Lung (tissue), 10 donors: Measurements from ENCODE around the gene GGTLC2. TPM values are rescaled to one million over a fixed set of nuclear protein-coding genes. Genes with fewer than 3 reads are reported as not detected.
"Not testable (repeated sequence)": the region's sequence is repeated elsewhere in the genome, so short reads cannot be mapped to it uniquely, and the experiment has no call there.

Source experiments
- ATAC-seq: fragments of 200-7000 bp; cut with Tn5 transposase; one replicate; pipeline ENCODE4 v1.9.1; 2020; ENCODE audit warnings: moderate number of reproducible peaks; ENCODE audit not compliant: insufficient read depth, low FRiP score
- DNase-seq, 3 donors: peaks; one replicate each; pipeline ENCODE4 v3.0.0-alpha.2; 2013 to 2017
- H3K27ac ChIP-seq, 2 donors: one replicate each; pipeline ENCODE4 v1.5.1; 2013; ENCODE audit warnings: mild to moderate bottlenecking in 2 of 2, moderate library complexity in 2 of 2, control low read depth in 1 of 2, inconsistent platforms in 1 of 2, low read depth in 1 of 2, low read length in 1 of 2
- H3K27me3 ChIP-seq, 3 donors: one replicate each; pipeline ENCODE4 v1.5.1; 2013; ENCODE audit warnings: low read length in 2 of 3; ENCODE audit not compliant: control insufficient read depth in 3 of 3, insufficient read depth in 3 of 3
- H3K36me3 ChIP-seq, 4 donors: one replicate each; pipeline ENCODE4 v1.5.1; 2013; ENCODE audit warnings: low read length in 4 of 4, mild to moderate bottlenecking in 1 of 4, moderate library complexity in 1 of 4; ENCODE audit not compliant: control insufficient read depth in 4 of 4, insufficient read depth in 4 of 4
- H3K4me1 ChIP-seq, 5 donors: one replicate each; pipeline ENCODE4 v1.5.1; 2013; ENCODE audit warnings: low read length in 5 of 5, mild to moderate bottlenecking in 2 of 5, moderate library complexity in 1 of 5; ENCODE audit not compliant: control insufficient read depth in 5 of 5, insufficient read depth in 5 of 5
- H3K4me3 ChIP-seq: one replicate; pipeline ENCODE4 v1.5.1; 2013; ENCODE audit warnings: mild to moderate bottlenecking, control low read depth, moderate library complexity
- H3K9ac ChIP-seq, 2 donors: one replicate each; pipeline ENCODE4 v1.5.1; 2013; ENCODE audit warnings: low read length in 2 of 2, control low read depth in 1 of 2; ENCODE audit not compliant: insufficient read depth in 1 of 2
- H3K9me3 ChIP-seq, 4 donors: one replicate each; pipeline ENCODE4 v1.5.1; 2013; ENCODE audit warnings: low read length in 3 of 4, mild to moderate bottlenecking in 1 of 4, moderate library complexity in 1 of 4; ENCODE audit not compliant: control insufficient read depth in 4 of 4, insufficient read depth in 3 of 4
- WGBS, 2 donors: extraction: QIAGEN DNeasy Blood & Tissue Kit; methylation state at CpG; one replicate each; pipeline ENCODE4 v1.1.7; 2013; 5-methylcytosine and 5-hydroxymethylcytosine counted together
- polyA plus RNA-seq, 2 donors: library from polyadenylated mRNA; stranded (reverse); fragments of 200-250 nt; gene quantifications; one replicate each; pipeline ENCODE4 v1.2.1, GENCODE V29; 2013
- total RNA-seq, 2 donors: library from RNA; depleted of rRNA in 1 of 2; stranded (reverse); fragments of >200 nt in 1 of 2; gene quantifications; one replicate each; pipeline ENCODE4 v1.2.1, GENCODE V29; 2014 to 2021
- donor health status: Bipolar disorder and iron deficiency.
- donor health status: healthy.
- donor health status: DM: yes; HTN: yes; CAD: no.

The GGTLC2 gene
- total and polyA plus RNA-seq, 4 donors = 0.56 to 7.0 (median 0.80) TPM; not detected in 1

- 41 to 78% methylated on average over 4 to 6 of the region's 9 CpGs for WGBS, 2 donors
- not testable (repeated sequence) for H3K27ac ChIP-seq, ATAC-seq, H3K9ac ChIP-seq, H3K36me3 ChIP-seq, H3K27me3 ChIP-seq, H3K4me3 ChIP-seq, H3K9me3 ChIP-seq, H3K4me1 ChIP-seq
- DNase-seq = peak in 1 of 3 donors; percentile 15
Measured at GRCh38 chr22:22650398-22650797, 6.0 kb downstream of the GGTLC2 start.

- not testable (repeated sequence) for H3K9me3 ChIP-seq, ATAC-seq, H3K4me3 ChIP-seq, H3K4me1 ChIP-seq, H3K27me3 ChIP-seq, DNase-seq, H3K36me3 ChIP-seq, H3K9ac ChIP-seq, H3K27ac ChIP-seq
- 88 to 89% methylated on average over 6 of the region's 8 CpGs for WGBS, 2 donors
Measured at GRCh38 chr22:22650803-22651515, 6.5 kb downstream of the GGTLC2 start.

GRCh38 chr22:22651593-22651992, 7.2 kb downstream of the GGTLC2 start:
- H3K9ac ChIP-seq, H3K27ac ChIP-seq, ATAC-seq, H3K9me3 ChIP-seq, H3K4me1 ChIP-seq, H3K27me3 ChIP-seq, H3K36me3 ChIP-seq, H3K4me3 ChIP-seq: not testable (repeated sequence)
- WGBS, 2 donors = 25 to 42% methylated on average over 5 to 10 of the region's 10 CpGs
- peak; percentile 77 to 79 (median 78) for DNase-seq

GRCh38 chr22:22652102-22652501, 7.7 kb downstream of the GGTLC2 start:
- peak; percentile 48 to 64 (median 58) for DNase-seq
- H3K9me3 ChIP-seq, H3K36me3 ChIP-seq, H3K4me1 ChIP-seq, H3K9ac ChIP-seq, H3K27ac ChIP-seq, H3K4me3 ChIP-seq, ATAC-seq, H3K27me3 ChIP-seq: not testable (repeated sequence)
- WGBS, 2 donors = 57 to 62% methylated on average over 12 of the region's 12 CpGs

GRCh38 chr22:22652573-22652972, 8.2 kb downstream of the GGTLC2 start:
- WGBS, 2 donors = 86 to 88% methylated on average over 5 to 6 of the region's 6 CpGs
- H3K36me3 ChIP-seq, H3K27ac ChIP-seq, ATAC-seq, H3K4me1 ChIP-seq, H3K27me3 ChIP-seq, H3K9me3 ChIP-seq, H3K4me3 ChIP-seq, H3K9ac ChIP-seq: not testable (repeated sequence)
- DNase-seq = peak in 1 of 3 donors; percentile 6

GRCh38 chr22:22653677-22654381, 9.4 kb downstream of the GGTLC2 start:
- WGBS, 2 donors = 28% methylated on average over 10 of the region's 13 CpGs; no CpG with 5 or more reads in 1 of the 2 donors
- H3K36me3 ChIP-seq, H3K9me3 ChIP-seq, ATAC-seq, H3K27ac ChIP-seq, H3K27me3 ChIP-seq, DNase-seq, H3K9ac ChIP-seq, H3K4me1 ChIP-seq, H3K4me3 ChIP-seq: not testable (repeated sequence)
